ENCODE data around the gene P3H3. TPM values are rescaled to one million over a fixed set of nuclear protein-coding genes. Genes with fewer than 3 reads are reported as not detected.
A peak's percentile ranks its signal among the peaks of the same experiment; 100 is the strongest.

P3H3 gene
- polyA plus RNA-seq, 4 donors, result 0.89 to 18.3 (median 4.9) TPM

- H3K4me3 ChIP-seq (ENCODE audit: low read depth in 1 of 3, low read length in 3 of 3), result no peak overlapping the region
- DNase-seq (no peak), FAIRE-seq (no peak)
- H3K27ac ChIP-seq (ENCODE audit: low read depth in 1 of 3, low read length in 2 of 3), result peak overlapping the region in 1 of 3 donors; percentile 42
- H3K9me3 ChIP-seq (ENCODE audit: control insufficient read depth in 2 of 2, insufficient read depth in 1 of 2, low read depth in 1 of 2, low read length in 1 of 2), result no peaks in the 10 kb centered on the region
- H3K4me1 ChIP-seq (ENCODE audit: control insufficient read depth in 3 of 3, insufficient read depth in 2 of 3, low read depth in 1 of 3, low read length in 2 of 3), result peaks cover 0 to 18% (median 3%) of the 10 kb centered on the region in 3 donors
- 83 to 89% (median 88%) methylated on average over 6 of the region's 6 CpGs for WGBS, 3 donors
- peaks cover 0 to 7% (median 0%) of the 10 kb centered on the region in 3 donors for H3K27me3 ChIP-seq (ENCODE audit: control insufficient read depth in 3 of 3, insufficient read depth in 3 of 3, low read length in 3 of 3)
- peaks cover 0 to 57% (median 0%) of the 10 kb centered on the region in 3 donors for H3K36me3 ChIP-seq (ENCODE audit: control insufficient read depth in 3 of 3, insufficient read depth in 2 of 3, low read depth in 1 of 3, low read length in 3 of 3)
These were observed 5.1 kb downstream of the P3H3 start for GRCh38 chr12:6833189-6833890.

GRCh38 chr12:6834254-6834653 is 6.0 kb downstream of the P3H3 start:
- no peaks in the 10 kb centered on the region for H3K9me3 ChIP-seq (ENCODE audit: control insufficient read depth in 2 of 2, insufficient read depth in 1 of 2, low read depth in 1 of 2, low read length in 1 of 2)
- 41 to 76% (median 54%) methylated on average over 1 of the region's 1 CpG for WGBS, 3 donors
- no peak overlapping the region for H3K4me3 ChIP-seq (ENCODE audit: low read depth in 1 of 3, low read length in 3 of 3)
- FAIRE-seq, result no peak
- H3K27me3 ChIP-seq (ENCODE audit: control insufficient read depth in 3 of 3, insufficient read depth in 3 of 3, low read length in 3 of 3), result peaks cover 0 to 3% (median 0%) of the 10 kb centered on the region in 3 donors
- peak in 1 of 2 donors; percentile 60 for DNase-seq
- peaks cover 0 to 18% (median 2%) of the 10 kb centered on the region in 3 donors for H3K4me1 ChIP-seq (ENCODE audit: control insufficient read depth in 3 of 3, insufficient read depth in 2 of 3, low read depth in 1 of 3, low read length in 2 of 3)
- peak overlapping the region in 1 of 3 donors; percentile 53 for H3K27ac ChIP-seq (ENCODE audit: low read depth in 1 of 3, low read length in 2 of 3)
- H3K36me3 ChIP-seq (ENCODE audit: control insufficient read depth in 3 of 3, insufficient read depth in 2 of 3, low read depth in 1 of 3, low read length in 3 of 3), result peaks cover 0 to 65% (median 0%) of the 10 kb centered on the region in 3 donors

- Histone ChIP-seq H3K9me3 (ENCODE audit: control insufficient read depth in 2 of 2, insufficient read depth in 1 of 2, low read depth in 1 of 2, low read length in 1 of 2) (no peaks in the 10 kb centered on the region), H3K27ac (ENCODE audit: low read depth in 1 of 3, low read length in 2 of 3) (no peak overlapping the region), H3K4me1 (ENCODE audit: control insufficient read depth in 3 of 3, insufficient read depth in 2 of 3, low read depth in 1 of 3, low read length in 2 of 3) (peaks cover 0 to 14% (median 0%) of the 10 kb centered on the region in 3 donors), H3K4me3 (ENCODE audit: low read depth in 1 of 3, low read length in 3 of 3) (no peak overlapping the region), H3K27me3 (ENCODE audit: control insufficient read depth in 3 of 3, insufficient read depth in 3 of 3, low read length in 3 of 3) (no peaks in the 10 kb centered on the region), H3K36me3 (ENCODE audit: control insufficient read depth in 3 of 3, insufficient read depth in 2 of 3, low read depth in 1 of 3, low read length in 3 of 3) (peaks cover 0 to 68% (median 0%) of the 10 kb centered on the region in 3 donors)
- WGBS, 3 donors, result 64 to 79% (median 70%) methylated on average over 5 of the region's 5 CpGs
- FAIRE-seq, result no peak
- DNase-seq, result no peak
These were observed 6.7 kb downstream of the P3H3 start for GRCh38 chr12:6834873-6835272.

- Histone ChIP-seq H3K9me3 (ENCODE audit: control insufficient read depth in 2 of 2, insufficient read depth in 1 of 2, low read depth in 1 of 2, low read length in 1 of 2) (no peaks in the 10 kb centered on the region), H3K27me3 (ENCODE audit: control insufficient read depth in 3 of 3, insufficient read depth in 3 of 3, low read length in 3 of 3) (no peaks in the 10 kb centered on the region), H3K36me3 (ENCODE audit: control insufficient read depth in 3 of 3, insufficient read depth in 2 of 3, low read depth in 1 of 3, low read length in 3 of 3) (peaks cover 0 to 58% (median 0%) of the 10 kb centered on the region in 3 donors), H3K4me3 (ENCODE audit: low read depth in 1 of 3, low read length in 3 of 3) (no peak overlapping the region), H3K27ac (ENCODE audit: low read depth in 1 of 3, low read length in 2 of 3) (no peak overlapping the region), H3K4me1 (ENCODE audit: control insufficient read depth in 3 of 3, insufficient read depth in 2 of 3, low read depth in 1 of 3, low read length in 2 of 3) (peaks cover 0 to 23% (median 0%) of the 10 kb centered on the region in 3 donors)
- FAIRE-seq (no peak), DNase-seq (no peak)
- WGBS, 3 donors, result 88 to 95% (median 93%) methylated on average over 16 of the region's 16 CpGs
These were observed 8.6 kb downstream of the P3H3 start for GRCh38 chr12:6836851-6837250.

- Histone ChIP-seq H3K36me3 (ENCODE audit: control insufficient read depth in 3 of 3, insufficient read depth in 2 of 3, low read depth in 1 of 3, low read length in 3 of 3) (peaks cover 0 to 52% (median 0%) of the 10 kb centered on the region in 3 donors), H3K9me3 (ENCODE audit: control insufficient read depth in 2 of 2, insufficient read depth in 1 of 2, low read depth in 1 of 2, low read length in 1 of 2) (no peaks in the 10 kb centered on the region), H3K4me1 (ENCODE audit: control insufficient read depth in 3 of 3, insufficient read depth in 2 of 3, low read depth in 1 of 3, low read length in 2 of 3) (peaks cover 0 to 28% (median 0%) of the 10 kb centered on the region in 3 donors), H3K27me3 (ENCODE audit: control insufficient read depth in 3 of 3, insufficient read depth in 3 of 3, low read length in 3 of 3) (no peaks in the 10 kb centered on the region), H3K27ac (ENCODE audit: low read depth in 1 of 3, low read length in 2 of 3) (no peak overlapping the region), H3K4me3 (ENCODE audit: low read depth in 1 of 3, low read length in 3 of 3) (no peak overlapping the region)
- no peak for FAIRE-seq
- DNase-seq, result no peak
- WGBS, 3 donors, result 87 to 89% (median 87%) methylated on average over 25 to 26 of the region's 26 CpGs
These were observed 9.3 kb downstream of the P3H3 start for GRCh38 chr12:6837370-6838060.

- Histone ChIP-seq H3K27ac (ENCODE audit: low read depth in 1 of 3, low read length in 2 of 3) (no peak overlapping the region), H3K27me3 (ENCODE audit: control insufficient read depth in 3 of 3, insufficient read depth in 3 of 3, low read length in 3 of 3) (no peaks in the 10 kb centered on the region), H3K36me3 (ENCODE audit: control insufficient read depth in 3 of 3, insufficient read depth in 2 of 3, low read depth in 1 of 3, low read length in 3 of 3) (peaks cover 0 to 59% (median 0%) of the 10 kb centered on the region in 3 donors), H3K9me3 (ENCODE audit: control insufficient read depth in 2 of 2, insufficient read depth in 1 of 2, low read depth in 1 of 2, low read length in 1 of 2) (no peaks in the 10 kb centered on the region), H3K4me3 (ENCODE audit: low read depth in 1 of 3, low read length in 3 of 3) (no peak overlapping the region), H3K4me1 (ENCODE audit: control insufficient read depth in 3 of 3, insufficient read depth in 2 of 3, low read depth in 1 of 3, low read length in 2 of 3) (peaks cover 0 to 34% (median 0%) of the 10 kb centered on the region in 3 donors)
- FAIRE-seq (no peak), DNase-seq (no peak)
- 90 to 92% (median 91%) methylated on average over 16 of the region's 16 CpGs for WGBS, 3 donors
These were observed 10.6 kb downstream of the P3H3 start for GRCh38 chr12:6838854-6839253.

- WGBS, 3 donors, result 50 to 63% (median 61%) methylated on average over 10 of the region's 10 CpGs
- Histone ChIP-seq H3K27ac (ENCODE audit: low read depth in 1 of 3, low read length in 2 of 3) (peak overlapping the region in 1 of 3 donors; percentile 18), H3K36me3 (ENCODE audit: control insufficient read depth in 3 of 3, insufficient read depth in 2 of 3, low read depth in 1 of 3, low read length in 3 of 3) (peaks cover 0 to 61% (median 0%) of the 10 kb centered on the region in 3 donors), H3K4me1 (ENCODE audit: control insufficient read depth in 3 of 3, insufficient read depth in 2 of 3, low read depth in 1 of 3, low read length in 2 of 3) (peaks cover 0 to 31% (median 0%) of the 10 kb centered on the region in 3 donors), H3K4me3 (ENCODE audit: low read depth in 1 of 3, low read length in 3 of 3) (no peak overlapping the region), H3K27me3 (ENCODE audit: control insufficient read depth in 3 of 3, insufficient read depth in 3 of 3, low read length in 3 of 3) (no peaks in the 10 kb centered on the region), H3K9me3 (ENCODE audit: control insufficient read depth in 2 of 2, insufficient read depth in 1 of 2, low read depth in 1 of 2, low read length in 1 of 2) (no peaks in the 10 kb centered on the region)
- FAIRE-seq (no peak), DNase-seq (peak in 1 of 2 donors; percentile 32)
These were observed 11.4 kb downstream of the P3H3 start for GRCh38 chr12:6839482-6840201.

- no peak overlapping the region for H3K4me3 ChIP-seq (ENCODE audit: low read depth in 1 of 3, low read length in 3 of 3)
- no peaks in the 10 kb centered on the region for H3K9me3 ChIP-seq (ENCODE audit: control insufficient read depth in 2 of 2, insufficient read depth in 1 of 2, low read depth in 1 of 2, low read length in 1 of 2)
- FAIRE-seq, result no peak
- no peaks in the 10 kb centered on the region for H3K27me3 ChIP-seq (ENCODE audit: control insufficient read depth in 3 of 3, insufficient read depth in 3 of 3, low read length in 3 of 3)
- no peak for DNase-seq
- whole genome bisulfite sequencing, 3 donors, result 63 to 83% (median 83%) methylated on average over 1 of the region's 1 CpG
- peaks cover 0 to 65% (median 0%) of the 10 kb centered on the region in 3 donors for H3K36me3 ChIP-seq (ENCODE audit: control insufficient read depth in 3 of 3, insufficient read depth in 2 of 3, low read depth in 1 of 3, low read length in 3 of 3)
- H3K27ac ChIP-seq (ENCODE audit: low read depth in 1 of 3, low read length in 2 of 3), result peak overlapping the region in 1 of 3 donors; percentile 4
- peaks cover 0 to 28% (median 0%) of the 10 kb centered on the region in 3 donors for H3K4me1 ChIP-seq (ENCODE audit: control insufficient read depth in 3 of 3, insufficient read depth in 2 of 3, low read depth in 1 of 3, low read length in 2 of 3)
These were observed 12.1 kb downstream of the P3H3 start for GRCh38 chr12:6840330-6840729.

Measured in small intestine (tissue), 7 donors.